ENCODE data around the gene AK9. TPM values are rescaled to one million over a fixed set of nuclear protein-coding genes. Genes with fewer than 3 reads are reported as not detected.

AK9 gene
- total RNA-seq, 1 donor from 2014 or later, result 4.5 TPM

DNA sequence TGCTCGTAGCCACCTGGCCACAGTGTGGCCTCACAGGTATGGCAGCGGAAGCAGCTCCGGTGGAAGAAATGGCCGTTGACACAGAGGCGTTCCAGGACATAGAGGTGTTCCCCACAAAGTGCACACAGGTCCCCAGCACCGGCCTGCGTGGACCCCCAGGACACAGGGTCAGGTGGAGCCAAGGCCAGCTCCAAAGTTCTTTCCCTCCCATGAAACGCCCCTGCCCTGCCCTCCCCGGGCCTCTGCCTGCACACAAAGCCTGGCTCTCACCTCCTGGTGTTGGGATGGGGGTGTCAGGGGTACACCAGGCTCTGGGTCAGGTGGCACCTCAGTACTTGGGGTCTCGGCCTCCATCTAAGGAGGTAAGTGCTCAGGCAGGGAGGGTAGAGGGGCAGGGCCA is 243.9 kb downstream of the AK9 start:
- no peak for DNase-seq (ENCODE audit: low read depth)
- H3K4me3 ChIP-seq (ENCODE audit: low read depth, low read length), result no peak overlapping the region
- TF ChIP-seq CTCF (conservative IDR thresholded peaks at IDR 0.05; ENCODE audit: low read depth, low read length), result no peak

GRCh38 chr6:109446541-109446940 is 244.5 kb downstream of the AK9 start:
- no peak for DNase-seq (ENCODE audit: low read depth)

GRCh38 chr6:109446072-109446471 is 244.9 kb downstream of the AK9 start:
- no peak overlapping the region for H3K4me3 ChIP-seq (ENCODE audit: low read depth, low read length)
- TF ChIP-seq CTCF (conservative IDR thresholded peaks at IDR 0.05; ENCODE audit: low read depth, low read length), result no peak

More at GRCh38 chr6:109446541-109446940, 244.5 kb downstream of the AK9 start:
- TF ChIP-seq CTCF (conservative IDR thresholded peaks at IDR 0.05; ENCODE audit: low read depth, low read length), result no peak
- H3K4me3 ChIP-seq (ENCODE audit: low read depth, low read length), result no peak overlapping the region

DNA sequence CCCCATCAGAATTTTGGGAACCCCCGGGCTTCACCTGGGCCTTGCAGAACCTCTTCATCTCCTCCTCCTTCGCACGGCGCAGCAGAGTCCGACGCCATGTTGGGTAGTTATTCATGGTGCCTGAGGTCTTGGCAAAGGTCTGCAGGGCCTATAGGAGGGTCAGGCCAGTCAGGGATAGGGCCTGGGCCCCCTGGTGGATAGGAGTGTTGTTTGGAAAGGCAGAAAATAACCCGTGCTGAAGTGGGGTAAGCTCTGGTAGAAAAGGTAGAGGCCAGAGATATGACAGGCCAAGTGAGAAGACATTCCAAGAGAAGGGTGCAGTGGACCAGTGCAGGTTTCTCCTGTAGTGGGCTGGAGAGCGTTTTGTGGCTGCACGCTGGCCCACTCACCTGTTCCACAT is 245.6 kb downstream of the AK9 start:
- no peak for DNase-seq (ENCODE audit: low read depth)

More at GRCh38 chr6:109446072-109446471, 244.9 kb downstream of the AK9 start:
- DNase-seq (ENCODE audit: low read depth), result no peak

GRCh38 chr6:109443425-109443950 is 247.5 kb downstream of the AK9 start:
- no peak for DNase-seq (ENCODE audit: low read depth)
- no peak for TF ChIP-seq CTCF (conservative IDR thresholded peaks at IDR 0.05; ENCODE audit: low read depth, low read length)
- no peak overlapping the region for H3K4me3 ChIP-seq (ENCODE audit: low read depth, low read length)

More for the DNA sequence above, 245.6 kb downstream of the AK9 start:
- H3K4me3 ChIP-seq (ENCODE audit: low read depth, low read length), result no peak overlapping the region
- peak; percentile 41 for TF ChIP-seq CTCF (conservative IDR thresholded peaks at IDR 0.05; ENCODE audit: low read depth, low read length)

Other genes with a start within 250 kb of the AK9 start
- gene MICAL1, start 235.4 kb downstream of the AK9 start, total RNA-seq, result 21.5 and 40.1 TPM in 2 replicates
- gene ZBTB24, start 208.0 kb downstream of the AK9 start, total RNA-seq, result 3.6 and 8.8 TPM in 2 replicates
- 10.8 and 15.5 TPM in 2 replicates for gene FIG4, start 94 bp upstream of the AK9 start, total RNA-seq

All from epithelial cell of proximal tubule (primary cell).